SK-N-SH (cell line): ENCODE data around the gene CD3D. TPM values are rescaled to one million over a fixed set of nuclear protein-coding genes. Genes with fewer than 3 reads are reported as not detected.

Source experiments
- CTCF ChIA-PET: fragments of 300-600, 350-600 bp; formaldehyde crosslinking; extraction: SDS; loops from one replicate; lab custom pipeline; 2021; lab: Yijun Ruan, JAX
- POLR2A ChIA-PET: fragments of 350-600 bp; sonication (Branson Sonifier 250); formaldehyde crosslinking; extraction: SDS; loops from one replicate; lab custom pipeline; 2020; ENCODE audit warnings: antibody characterized with exemption, inconsistent platforms; lab: Yijun Ruan, JAX
- DNase-seq: peaks from one replicate; pipeline ENCODE4 v3.0.0; 2012
- H2AFZ ChIP-seq: fragments of 200-600 bp; sonication (generic); 2 replicates; pipeline ENCODE4 v1.8.1; 2016; ENCODE audit warnings: antibody characterized with exemption, mild to moderate bottlenecking, low read depth
- H3F3A ChIP-seq: fragments of 200-600 bp; sonication (generic); replicated peaks from 2 replicates; pipeline ENCODE3; 2016; ENCODE audit warnings: antibody characterized with exemption, mild to moderate bottlenecking; ENCODE audit not compliant: insufficient read depth
- H3K27ac ChIP-seq, 2 experiments: fragments of 200-500 bp in 1 of 2; fragments of 200-600 bp in 1 of 2; sonication (Bioruptor generic) in 1 of 2; sonication (generic), shearing (Covaris generic) in 1 of 2; 2 replicates each; pipeline versions ENCODE4 v1.5.1 to v1.6.1; 2014 to 2016; ENCODE audit warnings: low read depth in 2 of 2, inconsistent platforms in 1 of 2, low read length in 1 of 2, mild to moderate bottlenecking in 1 of 2, mixed read lengths in 1 of 2
- H3K27me3 ChIP-seq: fragments of 200-600 bp; sonication (generic), shearing (Covaris generic); 2 replicates; pipeline ENCODE4 v1.6.1; 2016; ENCODE audit warnings: mixed run types; ENCODE audit not compliant: insufficient read depth
- H3K36me3 ChIP-seq, 2 experiments: fragments of 200-500 bp in 1 of 2; fragments of 200-600 bp in 1 of 2; sonication (Bioruptor generic) in 1 of 2; sonication (generic) in 1 of 2; replicated peaks in 1 of 2; 2 replicates each; pipeline versions ENCODE3 to v1.5.1; 2014 to 2016; ENCODE audit warnings: low read length in 1 of 2, mild to moderate bottlenecking in 1 of 2; ENCODE audit not compliant: insufficient read depth in 2 of 2, control insufficient read depth in 1 of 2
- H3K4me1 ChIP-seq, 2 experiments: fragments of 200-500 bp in 1 of 2; fragments of 200-600 bp in 1 of 2; sonication (Bioruptor generic) in 1 of 2; sonication (generic), shearing (Covaris generic) in 1 of 2; 2 replicates each; pipeline versions ENCODE4 v1.5.1 to v1.6.1; 2014 to 2016; ENCODE audit warnings: low read depth in 1 of 2, low read length in 1 of 2, mixed run types in 1 of 2; ENCODE audit not compliant: insufficient read depth in 2 of 2, control insufficient read depth in 1 of 2
- H3K4me2 ChIP-seq: fragments of 200-600 bp; sonication (generic), shearing (Covaris generic); 2 replicates; pipeline ENCODE4 v1.6.1; 2017; ENCODE audit warnings: mixed run types
- H3K4me3 ChIP-seq, 2 experiments: fragments of 200-500 bp in 1 of 2; fragments of 200-600 bp in 1 of 2; sonication (Bioruptor generic) in 1 of 2; sonication (generic), shearing (Covaris generic) in 1 of 2; 2 replicates each; pipeline versions ENCODE4 v1.5.1 to v1.8.1; 2014 to 2016; ENCODE audit warnings: low read depth in 2 of 2, inconsistent platforms in 1 of 2, low read length in 1 of 2, mild to moderate bottlenecking in 1 of 2, mixed read lengths in 1 of 2, moderate library complexity in 1 of 2
- H3K79me2 ChIP-seq: fragments of 200-600 bp; sonication (generic); 2 replicates; pipeline ENCODE4 v1.8.1; 2017; ENCODE audit warnings: mild to moderate bottlenecking; ENCODE audit not compliant: insufficient read depth
- H3K9ac ChIP-seq: fragments of 200-600 bp; sonication (generic); 2 replicates; pipeline ENCODE4 v1.6.1; 2017; ENCODE audit warnings: mixed run types
- H3K9me2 ChIP-seq: fragments of 200-600 bp; sonication (generic); 2 replicates; pipeline ENCODE4 v1.6.1; 2017; ENCODE audit warnings: mixed run types
- H3K9me3 ChIP-seq: fragments of 200-600 bp; sonication (generic); 2 replicates; pipeline ENCODE4 v1.6.1; 2017; ENCODE audit warnings: mixed run types, mild to moderate bottlenecking, moderate library complexity
- H4K20me1 ChIP-seq: fragments of 200-600 bp; sonication (generic); 2 replicates; pipeline ENCODE4 v1.6.1; 2017; ENCODE audit warnings: mild to moderate bottlenecking, mixed run types; ENCODE audit not compliant: insufficient read depth
- CTCF ChIP-seq: fragments of 200-600 bp; sonication (generic); IDR thresholded peaks from 2 replicates; pipeline ENCODE4 v1.6.1; 2017; ENCODE audit warnings: antibody characterized with exemption, mild to moderate bottlenecking, moderate library complexity
- ELF1 ChIP-seq: IDR thresholded peaks from 2 replicates; pipeline ENCODE4 v1.4.0; 2012
- EP300 ChIP-seq, 2 experiments: IDR thresholded peaks; 2 replicates each; pipeline versions ENCODE4 v1.4.0 to v1.6.1; 2012; ENCODE audit warnings: borderline replicate concordance in 1 of 2, low read depth in 1 of 2, low read length in 1 of 2
- FOSL2 ChIP-seq: IDR thresholded peaks from 2 replicates; pipeline ENCODE4 v1.4.0; 2012; ENCODE audit warnings: low read depth, mild to moderate bottlenecking, moderate library complexity, borderline replicate concordance
- FOXM1 ChIP-seq: IDR thresholded peaks from 2 replicates; pipeline ENCODE4 v1.4.0; 2012; ENCODE audit warnings: low read depth, mild to moderate bottlenecking
- GABPA ChIP-seq: IDR thresholded peaks from 2 replicates; pipeline ENCODE4 v1.4.0; 2012; ENCODE audit warnings: low read depth, mild to moderate bottlenecking
- GATA2 ChIP-seq: sonication (generic); formaldehyde crosslinking; IDR thresholded peaks from 2 replicates; pipeline ENCODE4 v1.5.0; 2020; ENCODE audit warnings: mild to moderate bottlenecking, missing genetic modification reagents
- JUND ChIP-seq: IDR thresholded peaks from 2 replicates; pipeline ENCODE4 v1.4.0; 2012
- MEF2A ChIP-seq: IDR thresholded peaks from 2 replicates; pipeline ENCODE4 v1.4.0; 2012; ENCODE audit warnings: low read depth, borderline replicate concordance
- MXI1 ChIP-seq: IDR thresholded peaks from 2 replicates; pipeline ENCODE4 v1.6.1; 2012; ENCODE audit warnings: mild to moderate bottlenecking, low read depth, low read length, improper control_type of control experiment
- NFIC ChIP-seq: IDR thresholded peaks from 2 replicates; pipeline ENCODE4 v1.4.0; 2012; ENCODE audit warnings: borderline replicate concordance
- NRF1 ChIP-seq: IDR thresholded peaks from 2 replicates; pipeline ENCODE4 v1.6.1; 2012; ENCODE audit warnings: low read depth, mild to moderate bottlenecking, low read length
- RAD21 ChIP-seq: IDR thresholded peaks from 2 replicates; pipeline ENCODE4 v1.6.1; 2012; ENCODE audit warnings: mild to moderate bottlenecking, low read length
- RCOR1 ChIP-seq: fragments of 150-350 bp; IDR thresholded peaks from 2 replicates; pipeline ENCODE4 v1.6.1; 2017; ENCODE audit warnings: antibody characterized with exemption, low read length
- RFX5 ChIP-seq: IDR thresholded peaks from 2 replicates; pipeline ENCODE4 v1.6.1; 2012; ENCODE audit warnings: mild to moderate bottlenecking, improper control_type of control experiment, low read length
- RXRA ChIP-seq: IDR thresholded peaks from 2 replicates; pipeline ENCODE4 v1.4.0; 2012; ENCODE audit warnings: low read depth, mild to moderate bottlenecking, borderline replicate concordance
- SIN3A ChIP-seq: IDR thresholded peaks from 2 replicates; pipeline ENCODE4 v1.6.1; 2012; ENCODE audit warnings: low read depth, mild to moderate bottlenecking, low read length, moderate library complexity, borderline replicate concordance
- TAF1 ChIP-seq: IDR thresholded peaks from 2 replicates; pipeline ENCODE4 v1.6.1; 2012; ENCODE audit warnings: low read depth, mild to moderate bottlenecking, low read length, moderate library complexity, borderline replicate concordance
- USF1 ChIP-seq: IDR thresholded peaks from 2 replicates; pipeline ENCODE4 v1.4.0; 2012; ENCODE audit warnings: low read depth, borderline replicate concordance
- USF2 ChIP-seq: fragments of 150-350 bp; IDR thresholded peaks from 2 replicates; pipeline ENCODE4 v1.6.1; 2017; ENCODE audit warnings: antibody characterized with exemption, low read length, low read depth, borderline replicate concordance
- YY1 ChIP-seq: IDR thresholded peaks from 2 replicates; pipeline ENCODE4 v1.4.0; 2012; ENCODE audit warnings: low read depth, mild to moderate bottlenecking
- ZBTB33 ChIP-seq: IDR thresholded peaks from 2 replicates; pipeline ENCODE4 v1.4.0; 2012; ENCODE audit warnings: low read depth, borderline replicate concordance
- WGBS: methylation state at CpG from one replicate; pipeline ENCODE4 v1.1.6; 2017; ENCODE audit warnings: low lambda C conversion rate; 5-methylcytosine and 5-hydroxymethylcytosine counted together
- polyA plus RNA-seq, 3 experiments: library from polyadenylated mRNA; depleted of rRNA; stranded (reverse); fragments of >200 nt; gene quantifications; 2 replicates each; pipeline ENCODE4 v1.2.3, GENCODE V29; 2012
- TF ChIP-seq, protein P1 (sequence below): fragments of 150-350 bp; IDR thresholded peaks from 2 replicates; pipeline ENCODE4 v1.6.1; 2016; ENCODE audit warnings: mild to moderate bottlenecking, low read depth, low read length
- TF ChIP-seq, protein P2 (sequence below): IDR thresholded peaks from 2 replicates; pipeline ENCODE4 v1.4.0; 2012; ENCODE audit warnings: low read depth
- TF ChIP-seq, protein P3 (sequence below): IDR thresholded peaks from 2 replicates; pipeline ENCODE4; 2012

Gene CD3D
- polyA plus RNA-seq, 1 of the 3 experiments (the other 2 are of a cell fraction) = 0.44 TPM

- TF ChIP-seq, protein P1, sequence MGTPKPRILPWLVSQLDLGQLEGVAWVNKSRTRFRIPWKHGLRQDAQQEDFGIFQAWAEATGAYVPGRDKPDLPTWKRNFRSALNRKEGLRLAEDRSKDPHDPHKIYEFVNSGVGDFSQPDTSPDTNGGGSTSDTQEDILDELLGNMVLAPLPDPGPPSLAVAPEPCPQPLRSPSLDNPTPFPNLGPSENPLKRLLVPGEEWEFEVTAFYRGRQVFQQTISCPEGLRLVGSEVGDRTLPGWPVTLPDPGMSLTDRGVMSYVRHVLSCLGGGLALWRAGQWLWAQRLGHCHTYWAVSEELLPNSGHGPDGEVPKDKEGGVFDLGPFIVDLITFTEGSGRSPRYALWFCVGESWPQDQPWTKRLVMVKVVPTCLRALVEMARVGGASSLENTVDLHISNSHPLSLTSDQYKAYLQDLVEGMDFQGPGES = no peak
- TF ChIP-seq SIN3A (no peak), RCOR1 (no peak), NFIC (no peak), ELF1 (no peak), USF2 (no peak), MEF2A (no peak)
These were observed 37.8 kb downstream of the CD3D start, which contains the start of gene CD3E (continued) for GRCh38 chr11:118304568-118305248.

- Histone ChIP-seq H3K9me2 (no peaks in the 10 kb centered on the region), H3K4me1 (no peaks in the 10 kb centered on the region), H3K79me2 (no peaks in the 10 kb centered on the region), H3F3A (no peaks in the 10 kb centered on the region), H3K9me3 (no peaks in the 10 kb centered on the region), H3K9ac (no peak overlapping the region), H3K27me3 (peaks cover 28% of the 10 kb centered on the region; the same call in 1 of the 2 replicates), H3K4me3 (no peak overlapping the region), H4K20me1 (no peaks in the 10 kb centered on the region), H3K4me2 (no peak overlapping the region), H2AFZ (no peak overlapping the region), H3K36me3 (no peaks in the 10 kb centered on the region), H3K27ac (no peak overlapping the region)
- TF ChIP-seq GATA2 (CRISPR knock-in tag) (no peak), GABPA (no peak), SIN3A (no peak), JUND (no peak), YY1 (no peak), NRF1 (no peak), RAD21 (no peak), RFX5 (no peak), EP300 (IDR thresholded peaks at IDR 0.05; ENCODE audit: borderline replicate concordance in 1 of 2, low read depth in 1 of 2, low read length in 1 of 2) (no peak), MEF2A (no peak), FOSL2 (no peak), ZBTB33 (no peak), USF1 (no peak), TAF1 (no peak), CTCF (no peak), MXI1 (no peak), FOXM1 (no peak), RXRA (no peak)
- TF ChIP-seq, protein P2, sequence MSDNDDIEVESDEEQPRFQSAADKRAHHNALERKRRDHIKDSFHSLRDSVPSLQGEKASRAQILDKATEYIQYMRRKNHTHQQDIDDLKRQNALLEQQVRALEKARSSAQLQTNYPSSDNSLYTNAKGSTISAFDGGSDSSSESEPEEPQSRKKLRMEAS = no peak
- TF ChIP-seq, protein P3, sequence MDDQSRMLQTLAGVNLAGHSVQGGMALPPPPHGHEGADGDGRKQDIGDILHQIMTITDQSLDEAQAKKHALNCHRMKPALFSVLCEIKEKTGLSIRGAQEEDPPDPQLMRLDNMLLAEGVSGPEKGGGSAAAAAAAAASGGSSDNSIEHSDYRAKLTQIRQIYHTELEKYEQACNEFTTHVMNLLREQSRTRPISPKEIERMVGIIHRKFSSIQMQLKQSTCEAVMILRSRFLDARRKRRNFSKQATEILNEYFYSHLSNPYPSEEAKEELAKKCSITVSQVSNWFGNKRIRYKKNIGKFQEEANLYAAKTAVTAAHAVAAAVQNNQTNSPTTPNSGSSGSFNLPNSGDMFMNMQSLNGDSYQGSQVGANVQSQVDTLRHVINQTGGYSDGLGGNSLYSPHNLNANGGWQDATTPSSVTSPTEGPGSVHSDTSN = no peak
- WGBS = 36% methylated on average over 1 of the region's 1 CpG
- CTCF ChIA-PET = interaction anchor here (1.3 to 1.9 kb wide), 3 partner anchors 7 to 159 kb away, joined by 3 to 5 read pairs (median 4); no protein-coding TSS in a partner anchor
- POLR2A ChIA-PET = no interaction called here
- DNase-seq = no peak
These were observed 38.3 kb downstream of the CD3D start for GRCh38 chr11:118304227-118304567.
